ENCODE results near the gene SIL1. TPM values are rescaled to one million over a fixed set of nuclear protein-coding genes. Genes with fewer than 3 reads are reported as not detected.

SIL1 gene
- total and polyA plus RNA-seq, 2 of the 13 experiments (the other 11 are each of a cell fraction or from before 2014, with no cell fraction given), result 26.0 to 30.0 TPM

DNA sequence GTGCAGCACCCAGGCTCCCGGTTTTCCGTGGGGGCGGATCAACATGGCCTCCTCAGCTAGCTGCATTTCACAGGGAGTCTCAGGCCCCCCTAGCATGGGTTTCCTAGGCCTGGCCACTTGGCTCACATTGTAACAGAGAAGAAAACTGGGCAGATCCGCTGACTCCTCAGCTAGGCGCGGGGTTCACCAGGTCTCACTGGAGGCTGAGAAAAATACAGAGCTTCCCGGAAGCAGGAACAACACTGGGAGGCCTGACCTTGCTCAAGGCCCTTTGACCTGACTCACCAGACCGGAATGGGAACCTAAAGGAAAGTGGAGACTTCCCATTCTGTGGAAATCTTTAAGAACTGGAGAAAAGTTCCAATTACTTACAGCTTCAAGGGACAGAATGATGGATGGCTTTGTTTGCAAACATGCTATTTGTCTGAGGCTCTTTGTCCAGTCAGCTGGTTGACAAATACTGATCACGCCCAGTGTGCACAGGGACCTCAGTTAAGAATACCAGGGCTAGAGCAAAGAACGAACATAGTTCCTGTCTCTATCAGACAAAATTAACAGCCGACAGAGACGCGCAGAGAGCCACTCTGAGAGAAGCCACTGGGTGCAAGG, 234.3 kb downstream of the SIL1 start (continued):
- TF ChIP-seq ARNT2 (CRISPR knock-in tag; IDR thresholded peaks at IDR 0.05; ENCODE audit: low read depth) (no peak), ZBTB7A (CRISPR knock-in tag; IDR thresholded peaks at IDR 0.05) (no peak), GTF2F1 (IDR thresholded peaks at IDR 0.05; ENCODE audit: low read length) (no peak), ZNF274 (CRISPR knock-in tag; IDR thresholded peaks at IDR 0.05) (no peak), KMT2B (CRISPR knock-in tag; IDR thresholded peaks at IDR 0.05) (no peak), KLF6 (CRISPR knock-in tag; IDR thresholded peaks at IDR 0.05) (no peak), SSRP1 (CRISPR knock-in tag; IDR thresholded peaks at IDR 0.05) (no peak), BRCA1 (CRISPR knock-in tag; IDR thresholded peaks at IDR 0.05) (no peak), NFE2L2 (IDR thresholded peaks at IDR 0.05; ENCODE audit: low read length) (no peak), ZNF766 (CRISPR knock-in tag; IDR thresholded peaks at IDR 0.05; ENCODE audit: borderline replicate concordance) (no peak), FOSL2 (CRISPR knock-in tag; IDR thresholded peaks at IDR 0.05) (peak; percentile 79), JUN (CRISPR knock-in tag; IDR thresholded peaks at IDR 0.05) (no peak), ZNF709 (CRISPR knock-in tag; IDR thresholded peaks at IDR 0.05) (no peak), HOXD1 (CRISPR knock-in tag; IDR thresholded peaks at IDR 0.05) (peak; percentile 97)
- TF ChIP-seq, protein P1, sequence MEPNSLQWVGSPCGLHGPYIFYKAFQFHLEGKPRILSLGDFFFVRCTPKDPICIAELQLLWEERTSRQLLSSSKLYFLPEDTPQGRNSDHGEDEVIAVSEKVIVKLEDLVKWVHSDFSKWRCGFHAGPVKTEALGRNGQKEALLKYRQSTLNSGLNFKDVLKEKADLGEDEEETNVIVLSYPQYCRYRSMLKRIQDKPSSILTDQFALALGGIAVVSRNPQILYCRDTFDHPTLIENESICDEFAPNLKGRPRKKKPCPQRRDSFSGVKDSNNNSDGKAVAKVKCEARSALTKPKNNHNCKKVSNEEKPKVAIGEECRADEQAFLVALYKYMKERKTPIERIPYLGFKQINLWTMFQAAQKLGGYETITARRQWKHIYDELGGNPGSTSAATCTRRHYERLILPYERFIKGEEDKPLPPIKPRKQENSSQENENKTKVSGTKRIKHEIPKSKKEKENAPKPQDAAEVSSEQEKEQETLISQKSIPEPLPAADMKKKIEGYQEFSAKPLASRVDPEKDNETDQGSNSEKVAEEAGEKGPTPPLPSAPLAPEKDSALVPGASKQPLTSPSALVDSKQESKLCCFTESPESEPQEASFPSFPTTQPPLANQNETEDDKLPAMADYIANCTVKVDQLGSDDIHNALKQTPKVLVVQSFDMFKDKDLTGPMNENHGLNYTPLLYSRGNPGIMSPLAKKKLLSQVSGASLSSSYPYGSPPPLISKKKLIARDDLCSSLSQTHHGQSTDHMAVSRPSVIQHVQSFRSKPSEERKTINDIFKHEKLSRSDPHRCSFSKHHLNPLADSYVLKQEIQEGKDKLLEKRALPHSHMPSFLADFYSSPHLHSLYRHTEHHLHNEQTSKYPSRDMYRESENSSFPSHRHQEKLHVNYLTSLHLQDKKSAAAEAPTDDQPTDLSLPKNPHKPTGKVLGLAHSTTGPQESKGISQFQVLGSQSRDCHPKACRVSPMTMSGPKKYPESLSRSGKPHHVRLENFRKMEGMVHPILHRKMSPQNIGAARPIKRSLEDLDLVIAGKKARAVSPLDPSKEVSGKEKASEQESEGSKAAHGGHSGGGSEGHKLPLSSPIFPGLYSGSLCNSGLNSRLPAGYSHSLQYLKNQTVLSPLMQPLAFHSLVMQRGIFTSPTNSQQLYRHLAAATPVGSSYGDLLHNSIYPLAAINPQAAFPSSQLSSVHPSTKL (CRISPR knock-in tag; IDR thresholded peaks at IDR 0.05), result peak; percentile 67; the same call in 1 of the 2 replicates
- TF ChIP-seq, protein P2, sequence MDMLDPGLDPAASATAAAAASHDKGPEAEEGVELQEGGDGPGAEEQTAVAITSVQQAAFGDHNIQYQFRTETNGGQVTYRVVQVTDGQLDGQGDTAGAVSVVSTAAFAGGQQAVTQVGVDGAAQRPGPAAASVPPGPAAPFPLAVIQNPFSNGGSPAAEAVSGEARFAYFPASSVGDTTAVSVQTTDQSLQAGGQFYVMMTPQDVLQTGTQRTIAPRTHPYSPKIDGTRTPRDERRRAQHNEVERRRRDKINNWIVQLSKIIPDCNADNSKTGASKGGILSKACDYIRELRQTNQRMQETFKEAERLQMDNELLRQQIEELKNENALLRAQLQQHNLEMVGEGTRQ (IDR thresholded peaks at IDR 0.05; ENCODE audit: low read depth, low read length), result no peak
- TF ChIP-seq, protein P2 (CRISPR knock-in tag; IDR thresholded peaks at IDR 0.05; ENCODE audit: borderline replicate concordance), result no peak
- TF ChIP-seq, protein P3, sequence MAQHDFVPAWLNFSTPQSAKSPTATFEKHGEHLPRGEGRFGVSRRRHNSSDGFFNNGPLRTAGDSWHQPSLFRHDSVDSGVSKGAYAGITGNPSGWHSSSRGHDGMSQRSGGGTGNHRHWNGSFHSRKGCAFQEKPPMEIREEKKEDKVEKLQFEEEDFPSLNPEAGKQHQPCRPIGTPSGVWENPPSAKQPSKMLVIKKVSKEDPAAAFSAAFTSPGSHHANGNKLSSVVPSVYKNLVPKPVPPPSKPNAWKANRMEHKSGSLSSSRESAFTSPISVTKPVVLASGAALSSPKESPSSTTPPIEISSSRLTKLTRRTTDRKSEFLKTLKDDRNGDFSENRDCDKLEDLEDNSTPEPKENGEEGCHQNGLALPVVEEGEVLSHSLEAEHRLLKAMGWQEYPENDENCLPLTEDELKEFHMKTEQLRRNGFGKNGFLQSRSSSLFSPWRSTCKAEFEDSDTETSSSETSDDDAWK (CRISPR knock-in tag; IDR thresholded peaks at IDR 0.05), result no peak
- TF ChIP-seq, protein P4, sequence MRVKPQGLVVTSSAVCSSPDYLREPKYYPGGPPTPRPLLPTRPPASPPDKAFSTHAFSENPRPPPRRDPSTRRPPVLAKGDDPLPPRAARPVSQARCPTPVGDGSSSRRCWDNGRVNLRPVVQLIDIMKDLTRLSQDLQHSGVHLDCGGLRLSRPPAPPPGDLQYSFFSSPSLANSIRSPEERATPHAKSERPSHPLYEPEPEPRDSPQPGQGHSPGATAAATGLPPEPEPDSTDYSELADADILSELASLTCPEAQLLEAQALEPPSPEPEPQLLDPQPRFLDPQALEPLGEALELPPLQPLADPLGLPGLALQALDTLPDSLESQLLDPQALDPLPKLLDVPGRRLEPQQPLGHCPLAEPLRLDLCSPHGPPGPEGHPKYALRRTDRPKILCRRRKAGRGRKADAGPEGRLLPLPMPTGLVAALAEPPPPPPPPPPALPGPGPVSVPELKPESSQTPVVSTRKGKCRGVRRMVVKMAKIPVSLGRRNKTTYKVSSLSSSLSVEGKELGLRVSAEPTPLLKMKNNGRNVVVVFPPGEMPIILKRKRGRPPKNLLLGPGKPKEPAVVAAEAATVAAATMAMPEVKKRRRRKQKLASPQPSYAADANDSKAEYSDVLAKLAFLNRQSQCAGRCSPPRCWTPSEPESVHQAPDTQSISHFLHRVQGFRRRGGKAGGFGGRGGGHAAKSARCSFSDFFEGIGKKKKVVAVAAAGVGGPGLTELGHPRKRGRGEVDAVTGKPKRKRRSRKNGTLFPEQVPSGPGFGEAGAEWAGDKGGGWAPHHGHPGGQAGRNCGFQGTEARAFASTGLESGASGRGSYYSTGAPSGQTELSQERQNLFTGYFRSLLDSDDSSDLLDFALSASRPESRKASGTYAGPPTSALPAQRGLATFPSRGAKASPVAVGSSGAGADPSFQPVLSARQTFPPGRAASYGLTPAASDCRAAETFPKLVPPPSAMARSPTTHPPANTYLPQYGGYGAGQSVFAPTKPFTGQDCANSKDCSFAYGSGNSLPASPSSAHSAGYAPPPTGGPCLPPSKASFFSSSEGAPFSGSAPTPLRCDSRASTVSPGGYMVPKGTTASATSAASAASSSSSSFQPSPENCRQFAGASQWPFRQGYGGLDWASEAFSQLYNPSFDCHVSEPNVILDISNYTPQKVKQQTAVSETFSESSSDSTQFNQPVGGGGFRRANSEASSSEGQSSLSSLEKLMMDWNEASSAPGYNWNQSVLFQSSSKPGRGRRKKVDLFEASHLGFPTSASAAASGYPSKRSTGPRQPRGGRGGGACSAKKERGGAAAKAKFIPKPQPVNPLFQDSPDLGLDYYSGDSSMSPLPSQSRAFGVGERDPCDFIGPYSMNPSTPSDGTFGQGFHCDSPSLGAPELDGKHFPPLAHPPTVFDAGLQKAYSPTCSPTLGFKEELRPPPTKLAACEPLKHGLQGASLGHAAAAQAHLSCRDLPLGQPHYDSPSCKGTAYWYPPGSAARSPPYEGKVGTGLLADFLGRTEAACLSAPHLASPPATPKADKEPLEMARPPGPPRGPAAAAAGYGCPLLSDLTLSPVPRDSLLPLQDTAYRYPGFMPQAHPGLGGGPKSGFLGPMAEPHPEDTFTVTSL (CRISPR knock-in tag; IDR thresholded peaks at IDR 0.05; ENCODE audit: borderline replicate concordance), result peak; percentile 59; the same call in 1 of the 2 replicates
